GM12865 (cell line): ENCODE measurements around the gene ZNF777.

ENCODE experiments used
- DNase-seq: peaks from one replicate; pipeline ENCODE4 v3.0.0; 2010; ENCODE audit warnings: low read depth
- H3K4me3 ChIP-seq: 2 replicates; pipeline ENCODE4 v1.5.1; 2011; ENCODE audit warnings: mild to moderate bottlenecking, low read depth, low read length, control low read depth
- CTCF ChIP-seq: IDR thresholded peaks from 2 replicates; pipeline ENCODE4 v1.5.1; 2011; ENCODE audit warnings: low read length, control low read depth, low read depth, inconsistent platforms; ENCODE audit not compliant: insufficient read depth; ENCODE audit errors: missing control alignments

ZNF777 gene

GRCh38 chr7:149468208-149468607, 7.3 kb upstream of the ZNF777 start:
- no peak for TF ChIP-seq CTCF
- no peak for DNase-seq
- H3K4me3 ChIP-seq = no peak overlapping the region

- H3K4me3 ChIP-seq = no peak overlapping the region
- TF ChIP-seq CTCF = no peak
- DNase-seq = no peak
Measured at GRCh38 chr7:149467321-149467859, 6.5 kb upstream of the ZNF777 start.

- no peak for TF ChIP-seq CTCF
- no peak overlapping the region for H3K4me3 ChIP-seq
- DNase-seq = no peak
Measured at GRCh38 chr7:149466364-149466763, 5.5 kb upstream of the ZNF777 start.

- H3K4me3 ChIP-seq = no peak overlapping the region
- DNase-seq = no peak
- TF ChIP-seq CTCF = no peak
Measured at GRCh38 chr7:149463500-149464161, 2.8 kb upstream of the ZNF777 start.

- DNase-seq = no peak
- no peak overlapping the region for H3K4me3 ChIP-seq
- no peak for TF ChIP-seq CTCF
Measured at GRCh38 chr7:149462101-149462520, 1.2 kb upstream of the ZNF777 start.

- TF ChIP-seq CTCF = no peak
- DNase-seq = peak; percentile 48
- peak overlapping the region; percentile 56 for H3K4me3 ChIP-seq
Measured at GRCh38 chr7:149459540-149460452, 1.1 kb downstream of the ZNF777 start.

- H3K4me3 ChIP-seq = peak overlapping the region; percentile 56
- DNase-seq = no peak
Measured at GRCh38 chr7:149459201-149459539, 1.7 kb downstream of the ZNF777 start.

More at GRCh38 chr7:149459201-149459539, 1.7 kb downstream of the ZNF777 start:
- TF ChIP-seq CTCF = no peak
